Endothelial cell of umbilical vein (primary cell): ENCODE results near the gene MUC5AC. TPM values are rescaled to one million over a fixed set of nuclear protein-coding genes. Genes with fewer than 3 reads are reported as not detected.

Experiments used
- BruUV-seq: library from RNA; stranded (reverse); fragments of 400-500 nt; replicated peaks from 2 replicates; lab custom pipeline; 2021; lab: Mats Ljungman, UMichigan
- CTCF ChIA-PET: fragments of 300-600, 350-600 bp; sonication (Branson Sonifier 250); formaldehyde crosslinking; loops from one replicate; lab custom pipeline; 2021; ENCODE audit warnings: antibody characterized with exemption, inconsistent platforms; lab: Charles Lee
- POLR2A ChIA-PET: fragments of 300-600, 350-600 bp; sonication (Branson Sonifier 250); formaldehyde crosslinking; loops from one replicate; lab custom pipeline; 2021; ENCODE audit warnings: antibody characterized with exemption, inconsistent platforms; lab: Charles Lee
- DNase-seq: peaks from one replicate; pipeline ENCODE4 v3.0.0-alpha.2; 2011; ENCODE audit warnings: low read depth, low spot score
- FAIRE-seq: peaks from 2 replicates; lab custom pipeline; 2011; peaks lifted over from hg19 to GRCh38; lab: Jason Lieb, UNC
- H2AFZ ChIP-seq: 2 replicates; pipeline ENCODE4 v1.6.0; 2012; ENCODE audit warnings: low read depth, low read length, control low read depth, inconsistent platforms
- H3K27ac ChIP-seq: 2 replicates; pipeline ENCODE4 v1.5.1; 2011; ENCODE audit warnings: low read depth, mild to moderate bottlenecking, control low read depth, low read length, moderate library complexity; ENCODE audit not compliant: insufficient read depth
- H3K27me3 ChIP-seq, 2 experiments: 2 replicates each; pipeline versions ENCODE4 v1.6.0 to v1.6.1; 2011; ENCODE audit warnings: low read length in 2 of 2, mixed read lengths in 1 of 2; ENCODE audit not compliant: control insufficient read depth in 2 of 2, insufficient read depth in 2 of 2
- H3K36me3 ChIP-seq, 2 experiments: 2 replicates in 1 of 2; 3 replicates in 1 of 2; pipeline ENCODE4 v1.5.1; 2011; ENCODE audit warnings: low read length in 2 of 2, mild to moderate bottlenecking in 1 of 2, moderate library complexity in 1 of 2; ENCODE audit not compliant: control insufficient read depth in 2 of 2, insufficient read depth in 2 of 2; ENCODE audit errors: extremely low read depth in 1 of 2
- H3K4me1 ChIP-seq: 3 replicates; pipeline ENCODE4 v1.5.1; 2011; ENCODE audit warnings: mild to moderate bottlenecking, low read length; ENCODE audit not compliant: control insufficient read depth, insufficient read depth; ENCODE audit errors: extremely low read depth
- H3K4me2 ChIP-seq: 2 replicates; pipeline ENCODE4 v1.6.1; 2011; ENCODE audit warnings: low read length, control low read depth, mixed read lengths; ENCODE audit not compliant: insufficient read depth
- H3K4me3 ChIP-seq, 3 experiments: fragments of 200-600 bp in 1 of 3; sonication (generic), shearing (Covaris generic) in 1 of 3; replicated peaks in 1 of 3; 2 replicates each; pipeline ENCODE4 v1.5.1; 2011 to 2016; ENCODE audit warnings: control low read depth in 3 of 3, low read length in 3 of 3, mild to moderate bottlenecking in 2 of 3, inconsistent platforms in 1 of 3, low read depth in 1 of 3, moderate library complexity in 1 of 3; ENCODE audit not compliant: insufficient read depth in 1 of 3
- H3K79me2 ChIP-seq: 2 replicates; pipeline ENCODE4 v1.6.0; 2012; ENCODE audit warnings: low read length, inconsistent platforms; ENCODE audit not compliant: control insufficient read depth, insufficient read depth
- H3K9ac ChIP-seq: replicated peaks from 2 replicates; pipeline ENCODE3; 2011; ENCODE audit warnings: low read length, control low read depth; ENCODE audit not compliant: insufficient read depth; ENCODE audit errors: extremely low read depth
- H3K9me1 ChIP-seq: replicated peaks from 3 replicates; pipeline ENCODE4 v1.6.0; 2011; ENCODE audit warnings: mild to moderate bottlenecking, low read length; ENCODE audit not compliant: control insufficient read depth, insufficient read depth; ENCODE audit errors: extremely low read depth
- H3K9me3 ChIP-seq: replicated peaks from 2 replicates; pipeline ENCODE4 v1.5.1; 2012; ENCODE audit warnings: low read length, inconsistent platforms; ENCODE audit not compliant: control insufficient read depth, insufficient read depth
- H4K20me1 ChIP-seq: replicated peaks from 2 replicates; pipeline ENCODE3; 2011; ENCODE audit warnings: mild to moderate bottlenecking, low read length; ENCODE audit not compliant: control insufficient read depth, insufficient read depth; ENCODE audit errors: extremely low read depth
- EZH2 ChIP-seq: IDR thresholded peaks from 2 replicates; pipeline ENCODE4 v1.6.1; 2012; ENCODE audit warnings: borderline replicate concordance, low read depth, mild to moderate bottlenecking, moderate library complexity, low read length, inconsistent platforms; ENCODE audit not compliant: severe bottlenecking
- FOS ChIP-seq: IDR thresholded peaks from 2 replicates; pipeline ENCODE4 v1.6.1; 2011; ENCODE audit warnings: mild to moderate bottlenecking, low read length, moderate library complexity, borderline replicate concordance; ENCODE audit not compliant: insufficient read depth
- GATA2 ChIP-seq: IDR thresholded peaks from 2 replicates; pipeline ENCODE4 v1.7.0; 2011; ENCODE audit warnings: low read depth, mild to moderate bottlenecking, moderate library complexity, mixed read lengths, low read length; ENCODE audit not compliant: insufficient read length, insufficient read depth
- JUN ChIP-seq: IDR thresholded peaks from 2 replicates; pipeline ENCODE4 v1.6.1; 2011; ENCODE audit warnings: borderline replicate concordance, low read depth; ENCODE audit not compliant: insufficient read length, insufficient read depth
- MYC ChIP-seq: IDR thresholded peaks from one replicate; pipeline ENCODE4 v1.6.1; 2011; ENCODE audit warnings: mild to moderate bottlenecking, low read depth, low read length
- POLR2A ChIP-seq: IDR thresholded peaks from 2 replicates; pipeline ENCODE4 v1.6.1; 2012; ENCODE audit warnings: low read depth, mild to moderate bottlenecking, control low read depth, low read length
- POLR2AphosphoS5 ChIP-seq: IDR thresholded peaks from 2 replicates; pipeline ENCODE4 v1.6.1; 2012; ENCODE audit warnings: low read depth, mild to moderate bottlenecking, control low read depth, low read length, moderate library complexity; ENCODE audit not compliant: insufficient read depth
- dilution Hi-C: fragments of 300-500 bp; cut with MboI; formaldehyde crosslinking; loops from one replicate; pipeline ENCODE4 v1.15.0; 2019; ENCODE audit warnings: low sequenced_read_pairs; ENCODE audit not compliant: extremely low pct_ligation_motif_present
- intact Hi-C: fragments of 100-400 bp; cut with micrococcal nuclease; formaldehyde crosslinking; loops from one replicate; pipeline ENCODE4 v1.10.0; 2022
- polyA plus RNA-seq, 4 experiments: library from polyadenylated mRNA; depleted of rRNA in 3 of 4; stranded (reverse) in 3 of 4; unstranded in 1 of 4; fragments of >200 nt; gene quantifications; 2 replicates each; pipeline versions ENCODE4 v1.2.1 to v1.2.3, GENCODE V29; 2011 to 2012; ENCODE audit warnings: missing spikeins in 1 of 4
- total RNA-seq: library from RNA; stranded (reverse); gene quantifications from 2 replicates; pipeline ENCODE4 v1.2.3, GENCODE V29; 2021
- TF ChIP-seq, protein P1 (sequence below): IDR thresholded peaks from 2 replicates; pipeline ENCODE4 v1.6.1; 2011; ENCODE audit not compliant: insufficient read depth, insufficient read length
- TF ChIP-seq, protein P2 (sequence below), 2 donors: IDR thresholded peaks; 1 replicate in 1 of 2; 2 replicates in 1 of 2; pipeline ENCODE4 v1.5.1; 2011; ENCODE audit warnings: low read length in 2 of 2, mild to moderate bottlenecking in 2 of 2, moderate library complexity in 2 of 2, control low read depth in 1 of 2, inconsistent platforms in 1 of 2, low read depth in 1 of 2; ENCODE audit not compliant: insufficient read depth in 1 of 2; ENCODE audit errors: extremely low read depth in 1 of 2

The MUC5AC gene
- total and polyA plus RNA-seq, 2 donors (not counting 3 experiments of a cell fraction or from before 2014, with no cell fraction given), result not detected

DNA sequence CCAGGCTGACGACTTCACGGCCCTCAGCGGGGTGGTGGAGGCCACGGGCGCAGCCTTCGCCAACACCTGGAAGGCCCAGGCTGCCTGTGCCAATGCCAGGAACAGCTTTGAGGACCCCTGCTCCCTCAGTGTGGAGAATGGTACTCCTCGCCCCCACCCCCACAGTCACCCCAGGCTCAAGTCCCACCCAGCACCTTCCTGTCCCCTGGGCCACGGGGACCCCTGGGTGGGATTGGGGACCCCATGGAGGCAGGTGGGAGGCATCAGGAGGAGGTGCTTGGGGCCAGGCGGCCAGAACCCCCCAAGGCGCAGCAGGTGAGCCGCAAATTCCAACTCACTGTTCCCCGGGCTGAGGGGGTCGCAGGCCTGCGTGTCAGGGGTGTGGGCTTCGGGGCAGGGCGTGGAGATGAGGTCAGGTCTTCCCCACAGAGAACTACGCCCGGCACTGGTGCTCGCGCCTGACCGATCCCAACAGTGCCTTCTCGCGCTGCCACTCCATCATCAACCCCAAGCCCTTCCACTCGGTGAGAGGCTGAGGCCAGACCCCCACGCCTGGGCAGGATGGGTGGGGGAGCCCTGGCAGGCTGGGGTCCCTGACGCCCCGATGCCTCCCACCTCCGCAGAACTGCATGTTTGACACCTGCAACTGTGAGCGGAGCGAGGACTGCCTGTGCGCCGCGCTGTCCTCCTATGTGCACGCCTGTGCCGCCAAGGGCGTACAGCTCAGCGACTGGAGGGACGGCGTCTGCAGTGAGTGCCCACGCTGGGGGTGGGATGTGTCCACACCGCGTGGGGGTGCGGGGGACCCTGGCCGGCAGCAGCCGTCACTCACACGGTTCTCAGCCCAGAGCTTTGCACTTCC is 74.5 kb downstream of the MUC5AC start:
- H4K20me1 ChIP-seq, result no peaks in the 10 kb centered on the region
- DNase-seq (no peak), FAIRE-seq (no peak)
- POLR2A ChIA-PET, result no interaction called here
- CTCF ChIA-PET, result no interaction called here
- no peak overlapping the region for H3K4me2 ChIP-seq
- BruUV-seq, result no TSS peak
- dilution Hi-C loops, result no loop called here
- no peak overlapping the region for H2AFZ ChIP-seq
- intact Hi-C loops, result no loop called here
- TF ChIP-seq, protein P1, sequence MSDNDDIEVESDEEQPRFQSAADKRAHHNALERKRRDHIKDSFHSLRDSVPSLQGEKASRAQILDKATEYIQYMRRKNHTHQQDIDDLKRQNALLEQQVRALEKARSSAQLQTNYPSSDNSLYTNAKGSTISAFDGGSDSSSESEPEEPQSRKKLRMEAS, result no peak
- TF ChIP-seq MYC (no peak), POLR2A (no peak), FOS (no peak), JUN (no peak), POLR2AphosphoS5 (no peak), EZH2 (no peak), GATA2 (no peak)
- TF ChIP-seq, protein P2, sequence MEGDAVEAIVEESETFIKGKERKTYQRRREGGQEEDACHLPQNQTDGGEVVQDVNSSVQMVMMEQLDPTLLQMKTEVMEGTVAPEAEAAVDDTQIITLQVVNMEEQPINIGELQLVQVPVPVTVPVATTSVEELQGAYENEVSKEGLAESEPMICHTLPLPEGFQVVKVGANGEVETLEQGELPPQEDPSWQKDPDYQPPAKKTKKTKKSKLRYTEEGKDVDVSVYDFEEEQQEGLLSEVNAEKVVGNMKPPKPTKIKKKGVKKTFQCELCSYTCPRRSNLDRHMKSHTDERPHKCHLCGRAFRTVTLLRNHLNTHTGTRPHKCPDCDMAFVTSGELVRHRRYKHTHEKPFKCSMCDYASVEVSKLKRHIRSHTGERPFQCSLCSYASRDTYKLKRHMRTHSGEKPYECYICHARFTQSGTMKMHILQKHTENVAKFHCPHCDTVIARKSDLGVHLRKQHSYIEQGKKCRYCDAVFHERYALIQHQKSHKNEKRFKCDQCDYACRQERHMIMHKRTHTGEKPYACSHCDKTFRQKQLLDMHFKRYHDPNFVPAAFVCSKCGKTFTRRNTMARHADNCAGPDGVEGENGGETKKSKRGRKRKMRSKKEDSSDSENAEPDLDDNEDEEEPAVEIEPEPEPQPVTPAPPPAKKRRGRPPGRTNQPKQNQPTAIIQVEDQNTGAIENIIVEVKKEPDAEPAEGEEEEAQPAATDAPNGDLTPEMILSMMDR (IDR thresholded peaks at IDR 0.05; ENCODE audit: extremely low read depth in 1 of 2, insufficient read depth in 1 of 2, low read depth in 1 of 2, low read length in 2 of 2), result no peak
- H3K36me3 ChIP-seq, result no peaks in the 10 kb centered on the region
- no peaks in the 10 kb centered on the region for H3K4me1 ChIP-seq
- H3K27me3 ChIP-seq, result no peaks in the 10 kb centered on the region
- H3K4me3 ChIP-seq, result no peak overlapping the region
- H3K27ac ChIP-seq, result no peak overlapping the region
- no peaks in the 10 kb centered on the region for H3K79me2 ChIP-seq
- H3K9ac ChIP-seq, result no peak overlapping the region
- no peaks in the 10 kb centered on the region for H3K9me1 ChIP-seq
- no peaks in the 10 kb centered on the region for H3K9me3 ChIP-seq
